CD14-positive monocyte (primary cell): ENCODE results near the gene STK4. TPM values are rescaled to one million over a fixed set of nuclear protein-coding genes. Genes with fewer than 3 reads are reported as not detected.

Source experiments
- DNase-seq, 3 donors: peaks; one replicate each; pipeline ENCODE4 v3.0.0-alpha.2; 2011 to 2022
- H2AFZ ChIP-seq: 2 replicates; pipeline ENCODE4 v1.6.0; 2012; ENCODE audit warnings: mild to moderate bottlenecking, low read depth, low read length, inconsistent platforms; ENCODE audit not compliant: insufficient read depth, poor library complexity, severe bottlenecking
- H3K27ac ChIP-seq, 2 donors: 1 replicate in 1 of 2; 2 replicates in 1 of 2; pipeline ENCODE4 v1.5.1; 2012 to 2013; ENCODE audit warnings: low read length in 2 of 2, control low read depth in 1 of 2, inconsistent platforms in 1 of 2, low read depth in 1 of 2, mild to moderate bottlenecking in 1 of 2
- H3K27me3 ChIP-seq, 2 donors: one replicate each; pipeline versions ENCODE4 v1.6.0 to v1.6.1; 2011 to 2013; ENCODE audit warnings: low read length in 2 of 2; ENCODE audit not compliant: control insufficient read depth in 2 of 2, insufficient read depth in 2 of 2
- H3K36me3 ChIP-seq, 2 donors: replicated peaks in 1 of 2; 1 replicate in 1 of 2; 2 replicates in 1 of 2; pipeline versions ENCODE4 v1.5.1 to v1.6.1; 2012 to 2013; ENCODE audit warnings: low read length in 2 of 2, control low read depth in 1 of 2, inconsistent platforms in 1 of 2, mild to moderate bottlenecking in 1 of 2; ENCODE audit not compliant: insufficient read depth in 2 of 2, control insufficient read depth in 1 of 2
- H3K4me1 ChIP-seq, 2 donors: 1 replicate in 1 of 2; 2 replicates in 1 of 2; pipeline versions ENCODE4 v1.5.1 to v1.6.1; 2012 to 2013; ENCODE audit warnings: low read length in 2 of 2, control low read depth in 1 of 2, inconsistent platforms in 1 of 2, mild to moderate bottlenecking in 1 of 2, moderate library complexity in 1 of 2; ENCODE audit not compliant: insufficient read depth in 2 of 2, control insufficient read depth in 1 of 2
- H3K4me2 ChIP-seq: replicated peaks from 2 replicates; pipeline ENCODE3; 2012; ENCODE audit warnings: low read length, moderate library complexity, mild to moderate bottlenecking; ENCODE audit not compliant: poor library complexity, severe bottlenecking; ENCODE audit errors: extremely low read depth
- H3K4me3 ChIP-seq, 3 experiments: fragments of 200-600 bp in 1 of 3; sonication (generic) in 1 of 3; replicated peaks in 1 of 3; 1 replicate in 2 of 3; 2 replicates in 1 of 3; pipeline ENCODE4 v1.5.1; 2011 to 2013; ENCODE audit warnings: low read length in 3 of 3, mild to moderate bottlenecking in 3 of 3, control low read depth in 2 of 3, low read depth in 2 of 3, inconsistent platforms in 1 of 3, moderate library complexity in 1 of 3
- H3K79me2 ChIP-seq: 2 replicates; pipeline ENCODE4 v1.6.0; 2012; ENCODE audit warnings: mild to moderate bottlenecking, control low read depth, inconsistent platforms, low read length, moderate library complexity; ENCODE audit not compliant: insufficient read depth
- H3K9ac ChIP-seq: 2 replicates; pipeline ENCODE4 v1.6.0; 2017; ENCODE audit warnings: low read length, mild to moderate bottlenecking; ENCODE audit not compliant: insufficient read depth, poor library complexity, severe bottlenecking
- H3K9me3 ChIP-seq, 2 donors: replicated peaks in 1 of 2; 1 replicate in 1 of 2; 2 replicates in 1 of 2; pipeline versions ENCODE4 v1.5.1 to v1.6.1; 2012 to 2013; ENCODE audit warnings: low read length in 2 of 2, control low read depth in 1 of 2; ENCODE audit not compliant: control insufficient read depth in 1 of 2, insufficient read depth in 1 of 2
- H4K20me1 ChIP-seq: 2 replicates; pipeline ENCODE4 v1.6.0; 2012; ENCODE audit warnings: mild to moderate bottlenecking, low read length, control low read depth, moderate library complexity; ENCODE audit not compliant: insufficient read depth
- H3K27ac Mint-ChIP-seq, 7 donors: one replicate each; pipeline ENCODE4 v1.8.0; 2020; ENCODE audit warnings: mild to moderate bottlenecking in 7 of 7, mixed read lengths in 7 of 7, moderate library complexity in 6 of 7, inconsistent platforms in 2 of 7
- H3K27me3 Mint-ChIP-seq, 3 donors: one replicate each; pipeline ENCODE4 v1.8.0; 2021 to 2022; ENCODE audit warnings: low read depth in 3 of 3, mild to moderate bottlenecking in 3 of 3, mixed read lengths in 3 of 3, moderate library complexity in 3 of 3, inconsistent platforms in 1 of 3
- H3K36me3 Mint-ChIP-seq, 2 donors: one replicate each; pipeline ENCODE4 v1.8.0; 2020; ENCODE audit warnings: mixed read lengths in 2 of 2, inconsistent platforms in 1 of 2, mild to moderate bottlenecking in 1 of 2
- H3K4me1 Mint-ChIP-seq: one replicate; pipeline ENCODE4 v1.8.0; 2020; ENCODE audit warnings: mild to moderate bottlenecking, mixed read lengths
- H3K4me3 Mint-ChIP-seq, 2 donors: one replicate each; pipeline ENCODE4 v1.8.0; 2020; ENCODE audit warnings: mild to moderate bottlenecking in 2 of 2, mixed read lengths in 2 of 2, moderate library complexity in 1 of 2
- H3K9me3 Mint-ChIP-seq, 7 donors: one replicate each; pipeline ENCODE4 v1.8.0; 2020 to 2022; ENCODE audit warnings: mixed read lengths in 7 of 7, mild to moderate bottlenecking in 6 of 7, moderate library complexity in 6 of 7, inconsistent platforms in 2 of 7
- WGBS: methylation state at CpG from one replicate; pipeline ENCODE4 v1.1.5; 2013; ENCODE audit warnings: missing lambda C conversion rate; ENCODE audit not compliant: insufficient coverage; 5-methylcytosine and 5-hydroxymethylcytosine counted together
- intact Hi-C, 2 donors: fragments of 100-400 bp; cut with micrococcal nuclease; formaldehyde crosslinking; loops; one replicate each; pipeline versions ENCODE4 v1.15.0 to v1.15.1; 2023
- polyA plus RNA-seq, 3 donors: library from polyadenylated mRNA; depleted of rRNA in 1 of 3; unstranded in 2 of 3; stranded (reverse) in 1 of 3; fragments of 300-500 nt in 2 of 3; fragments of >200 nt in 1 of 3; fragmentation: Illumina TruSeq in 2 of 3; gene quantifications; 1 replicate in 2 of 3; 2 replicates in 1 of 3; pipeline ENCODE4 v1.2.3, GENCODE V29; 2012 to 2021
- TF ChIP-seq, protein P1 (sequence below): fragments of 200-600 bp; IDR thresholded peaks from one replicate; pipeline ENCODE4 v1.8.0; 2022; ENCODE audit warnings: antibody characterized with exemption, mild to moderate bottlenecking

Gene STK4
- polyA plus RNA-seq, 3 donors = 53.0 to 123 (median 69.9) TPM

DNA sequence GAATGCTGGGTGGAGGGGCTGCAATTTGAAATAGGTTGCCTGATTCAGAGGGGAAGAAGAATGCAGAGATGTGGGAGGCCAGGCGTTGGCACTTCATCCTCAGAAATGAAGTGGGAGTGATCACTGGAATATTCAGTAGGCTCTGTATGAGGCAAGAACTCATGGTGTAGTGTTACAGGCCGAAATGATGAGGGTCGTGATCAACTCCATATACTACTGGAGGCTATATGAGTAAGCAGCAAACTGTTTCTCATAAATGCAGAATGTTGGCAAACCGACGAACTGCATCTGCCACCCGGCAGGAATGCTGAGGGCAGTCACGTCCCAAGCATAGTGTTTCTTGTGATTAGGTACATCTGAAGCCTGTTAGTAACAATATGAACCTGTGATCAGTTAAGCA is 121.9 kb downstream of the STK4 start:
- no peaks in the 10 kb centered on the region for H3K27me3 ChIP-seq
- no peak overlapping the region for H3K9ac ChIP-seq
- H3K79me2 ChIP-seq = no peaks in the 10 kb centered on the region
- Mint-ChIP-seq H3K4me1 (peaks cover 6% of the 10 kb centered on the region), H3K4me3 (no peak overlapping the region), H3K9me3 (peaks cover 0 to 2% (median 0%) of the 10 kb centered on the region in 7 donors), H3K27ac (no peak overlapping the region), H3K36me3 (peaks cover 47 to 67% of the 10 kb centered on the region in 2 donors), H3K27me3 (no peaks in the 10 kb centered on the region)
- H3K4me3 ChIP-seq = no peak overlapping the region
- peaks cover 0 to 67% of the 10 kb centered on the region in 2 donors for H3K36me3 ChIP-seq
- WGBS = 100% methylated on average over 1 of the region's 7 CpGs
- H3K9me3 ChIP-seq = no peaks in the 10 kb centered on the region
- H2AFZ ChIP-seq = no peak overlapping the region
- DNase-seq = no peak
- peaks cover 24% of the 10 kb centered on the region for H4K20me1 ChIP-seq
- intact Hi-C loops = no loop called here
- H3K4me2 ChIP-seq = no peak overlapping the region
- H3K4me1 ChIP-seq = no peaks in the 10 kb centered on the region
- no peak overlapping the region for H3K27ac ChIP-seq
- TF ChIP-seq, protein P1, sequence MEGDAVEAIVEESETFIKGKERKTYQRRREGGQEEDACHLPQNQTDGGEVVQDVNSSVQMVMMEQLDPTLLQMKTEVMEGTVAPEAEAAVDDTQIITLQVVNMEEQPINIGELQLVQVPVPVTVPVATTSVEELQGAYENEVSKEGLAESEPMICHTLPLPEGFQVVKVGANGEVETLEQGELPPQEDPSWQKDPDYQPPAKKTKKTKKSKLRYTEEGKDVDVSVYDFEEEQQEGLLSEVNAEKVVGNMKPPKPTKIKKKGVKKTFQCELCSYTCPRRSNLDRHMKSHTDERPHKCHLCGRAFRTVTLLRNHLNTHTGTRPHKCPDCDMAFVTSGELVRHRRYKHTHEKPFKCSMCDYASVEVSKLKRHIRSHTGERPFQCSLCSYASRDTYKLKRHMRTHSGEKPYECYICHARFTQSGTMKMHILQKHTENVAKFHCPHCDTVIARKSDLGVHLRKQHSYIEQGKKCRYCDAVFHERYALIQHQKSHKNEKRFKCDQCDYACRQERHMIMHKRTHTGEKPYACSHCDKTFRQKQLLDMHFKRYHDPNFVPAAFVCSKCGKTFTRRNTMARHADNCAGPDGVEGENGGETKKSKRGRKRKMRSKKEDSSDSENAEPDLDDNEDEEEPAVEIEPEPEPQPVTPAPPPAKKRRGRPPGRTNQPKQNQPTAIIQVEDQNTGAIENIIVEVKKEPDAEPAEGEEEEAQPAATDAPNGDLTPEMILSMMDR = no peak

DNA sequence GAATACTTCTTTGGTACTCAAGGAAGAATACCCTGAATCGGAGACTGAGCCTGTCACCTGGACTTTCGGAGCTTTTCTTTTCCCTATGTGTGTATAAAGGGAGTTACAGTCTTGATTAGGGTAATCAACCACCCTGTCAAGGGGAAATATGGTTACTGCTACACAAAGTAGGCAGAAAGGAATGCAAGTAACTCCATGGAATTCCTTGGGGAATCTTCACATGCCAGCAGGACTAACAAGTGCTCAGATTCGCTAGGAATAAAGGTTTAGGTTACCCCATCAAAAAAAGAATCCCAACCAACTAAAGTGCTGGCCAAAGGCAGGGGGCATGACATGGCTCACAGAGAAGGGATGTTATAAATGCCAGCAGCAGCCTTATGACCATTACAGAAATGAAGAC is 124.2 kb downstream of the STK4 start:
- Histone ChIP-seq H3K9me3 (no peaks in the 10 kb centered on the region), H3K27ac (no peak overlapping the region), H3K4me1 (no peaks in the 10 kb centered on the region), H4K20me1 (peaks cover 8% of the 10 kb centered on the region), H2AFZ (no peak overlapping the region), H3K36me3 (peaks cover 0 to 54% of the 10 kb centered on the region in 2 donors), H3K9ac (no peak overlapping the region), H3K27me3 (no peaks in the 10 kb centered on the region), H3K79me2 (no peaks in the 10 kb centered on the region), H3K4me2 (no peak overlapping the region), H3K4me3 (no peak overlapping the region)
- H3K27ac Mint-ChIP-seq = no peak overlapping the region
- TF ChIP-seq, protein P1 = no peak
- peaks cover 6% of the 10 kb centered on the region for H3K4me1 Mint-ChIP-seq
- peaks cover 0 to 2% (median 0%) of the 10 kb centered on the region in 7 donors for H3K9me3 Mint-ChIP-seq
- no peak for DNase-seq
- intact Hi-C loops = loop anchor here in 1 of 2 donors (10.0 kb wide), 1 partner anchor 46 kb away; no protein-coding TSS in a partner anchor
- H3K4me3 Mint-ChIP-seq = no peak overlapping the region
- peaks cover 0 to 2% (median 0%) of the 10 kb centered on the region in 3 donors for H3K27me3 Mint-ChIP-seq
- 90% methylated on average over 2 of the region's 3 CpGs for WGBS
- H3K36me3 Mint-ChIP-seq = peaks cover 36 to 49% of the 10 kb centered on the region in 2 donors
